ENCODE results near the gene SHLD1. TPM values are rescaled to one million over a fixed set of nuclear protein-coding genes. Genes with fewer than 3 reads are reported as not detected.

Gene SHLD1
- total RNA-seq, 2 donors from 2014 or later, result 6.4 to 10.5 TPM

- Histone ChIP-seq H3K9me3 (no peaks in the 10 kb centered on the region), H3K4me3 (no peak overlapping the region), H3K27ac (no peak overlapping the region), H3K36me3 (no peaks in the 10 kb centered on the region), H3K27me3 (replicated peaks; ENCODE audit: insufficient read depth) (no peaks in the 10 kb centered on the region), H3K4me1 (replicated peaks) (no peaks in the 10 kb centered on the region)
- intact Hi-C loops (cut with DNase I), result no loop called here
- TF ChIP-seq POLR2AphosphoS5 (IDR thresholded peaks at IDR 0.05) (no peak), POLR2A (IDR thresholded peaks at IDR 0.05) (no peak), CTCF (IDR thresholded peaks at IDR 0.05) (no peak)
- 98% methylated on average over 3 of the region's 3 CpGs for WGBS
- DNase-seq (ENCODE audit: low spot score), result no peak
These were observed 57.2 kb downstream of the SHLD1 start for GRCh38 chr20:5807431-5807830.

GRCh38 chr20:5808901-5809300, 58.7 kb downstream of the SHLD1 start:
- TF ChIP-seq POLR2AphosphoS5 (IDR thresholded peaks at IDR 0.05) (no peak), POLR2A (IDR thresholded peaks at IDR 0.05) (no peak), CTCF (IDR thresholded peaks at IDR 0.05) (no peak)
- Histone ChIP-seq H3K27ac (no peak overlapping the region), H3K27me3 (replicated peaks; ENCODE audit: insufficient read depth) (no peaks in the 10 kb centered on the region), H3K4me3 (no peak overlapping the region), H3K9me3 (no peaks in the 10 kb centered on the region), H3K4me1 (replicated peaks) (no peaks in the 10 kb centered on the region), H3K36me3 (no peaks in the 10 kb centered on the region)
- intact Hi-C loops (cut with DNase I), result no loop called here
- WGBS, result 47% methylated on average over 2 of the region's 2 CpGs
- no peak for DNase-seq (ENCODE audit: low spot score)

- 93% methylated on average over 5 of the region's 5 CpGs for WGBS
- no peaks in the 10 kb centered on the region for H3K4me1 ChIP-seq (replicated peaks)
These were observed 59.3 kb downstream of the SHLD1 start for GRCh38 chr20:5809495-5809894.

DNA sequence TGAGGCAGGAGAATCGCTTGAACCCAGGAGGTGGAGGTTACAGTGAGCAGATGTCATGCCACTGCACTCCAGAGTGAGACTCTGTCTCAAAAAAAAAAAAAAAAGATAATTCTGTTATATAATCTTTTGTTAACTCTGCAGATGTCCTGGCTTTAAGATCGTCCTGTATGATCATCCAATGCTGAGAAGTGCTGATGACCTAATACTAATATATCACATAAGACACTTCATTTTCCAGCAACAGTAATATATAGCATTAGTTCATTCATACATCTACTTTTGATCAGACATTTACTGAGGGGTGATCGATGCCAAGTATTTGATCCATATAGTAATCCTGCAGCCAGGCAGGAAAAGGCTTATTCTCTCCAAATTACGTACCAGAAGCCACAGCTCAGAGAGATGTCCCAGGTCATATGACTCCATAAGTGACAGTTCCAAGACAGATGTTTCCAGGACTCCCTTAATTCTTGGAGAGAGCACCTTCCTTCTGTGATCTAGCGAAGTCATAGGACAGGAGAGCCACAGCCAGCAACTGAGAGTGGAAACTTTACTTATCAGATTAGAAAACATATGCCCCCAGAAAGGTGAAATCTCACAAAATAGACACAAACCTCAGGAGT, 60.7 kb downstream of the SHLD1 start:
- no peak for DNase-seq (ENCODE audit: low spot score)
- H3K4me1 ChIP-seq (replicated peaks), result no peaks in the 10 kb centered on the region
- no peak overlapping the region for H3K4me3 ChIP-seq
- no peaks in the 10 kb centered on the region for H3K9me3 ChIP-seq
- WGBS, result 90% methylated on average over 5 of the region's 5 CpGs
- no peak for TF ChIP-seq CTCF (IDR thresholded peaks at IDR 0.05)
- no peak overlapping the region for H3K27ac ChIP-seq
- H3K27me3 ChIP-seq (replicated peaks; ENCODE audit: insufficient read depth), result no peaks in the 10 kb centered on the region
- intact Hi-C loops (cut with DNase I), result no loop called here
- H3K36me3 ChIP-seq, result no peaks in the 10 kb centered on the region

More at GRCh38 chr20:5809495-5809894, 59.3 kb downstream of the SHLD1 start:
- no peak overlapping the region for H3K4me3 ChIP-seq
- TF ChIP-seq POLR2AphosphoS5 (IDR thresholded peaks at IDR 0.05), result no peak
- TF ChIP-seq CTCF (IDR thresholded peaks at IDR 0.05), result no peak
- no peak overlapping the region for H3K27ac ChIP-seq
- intact Hi-C loops (cut with DNase I), result no loop called here
- DNase-seq (ENCODE audit: low spot score), result no peak
- no peaks in the 10 kb centered on the region for H3K9me3 ChIP-seq
- no peaks in the 10 kb centered on the region for H3K27me3 ChIP-seq (replicated peaks; ENCODE audit: insufficient read depth)
- H3K36me3 ChIP-seq, result no peaks in the 10 kb centered on the region

- H3K27me3 ChIP-seq (replicated peaks; ENCODE audit: insufficient read depth), result no peaks in the 10 kb centered on the region
- H3K4me3 ChIP-seq, result no peak overlapping the region
- no peak for DNase-seq (ENCODE audit: low spot score)
- intact Hi-C loops (cut with DNase I), result no loop called here
- no peaks in the 10 kb centered on the region for H3K36me3 ChIP-seq
- no peaks in the 10 kb centered on the region for H3K9me3 ChIP-seq
- 96% methylated on average over 4 of the region's 4 CpGs for WGBS
- no peak overlapping the region for H3K27ac ChIP-seq
- TF ChIP-seq POLR2A (IDR thresholded peaks at IDR 0.05) (no peak), POLR2AphosphoS5 (IDR thresholded peaks at IDR 0.05) (no peak), CTCF (IDR thresholded peaks at IDR 0.05) (no peak)
- H3K4me1 ChIP-seq (replicated peaks), result no peaks in the 10 kb centered on the region
These were observed 61.5 kb downstream of the SHLD1 start for GRCh38 chr20:5811746-5812145.
